Activated effector memory CD4-positive, alpha-beta T cell treated with anti-CD3 and anti-CD28 coated beads, Interleukin-2, amount 50 U/mL, for 16 hours (primary cell): Measurements from ENCODE around the gene DYDC2.
"Not testable (repeated sequence)": the region's sequence is repeated elsewhere in the genome, so short reads cannot be mapped to it uniquely, and the experiment has no call there.

ENCODE experiments used
- DNase-seq: peaks from one replicate; pipeline ENCODE4 v3.0.0-alpha.2; 2020

DYDC2 gene

DNA sequence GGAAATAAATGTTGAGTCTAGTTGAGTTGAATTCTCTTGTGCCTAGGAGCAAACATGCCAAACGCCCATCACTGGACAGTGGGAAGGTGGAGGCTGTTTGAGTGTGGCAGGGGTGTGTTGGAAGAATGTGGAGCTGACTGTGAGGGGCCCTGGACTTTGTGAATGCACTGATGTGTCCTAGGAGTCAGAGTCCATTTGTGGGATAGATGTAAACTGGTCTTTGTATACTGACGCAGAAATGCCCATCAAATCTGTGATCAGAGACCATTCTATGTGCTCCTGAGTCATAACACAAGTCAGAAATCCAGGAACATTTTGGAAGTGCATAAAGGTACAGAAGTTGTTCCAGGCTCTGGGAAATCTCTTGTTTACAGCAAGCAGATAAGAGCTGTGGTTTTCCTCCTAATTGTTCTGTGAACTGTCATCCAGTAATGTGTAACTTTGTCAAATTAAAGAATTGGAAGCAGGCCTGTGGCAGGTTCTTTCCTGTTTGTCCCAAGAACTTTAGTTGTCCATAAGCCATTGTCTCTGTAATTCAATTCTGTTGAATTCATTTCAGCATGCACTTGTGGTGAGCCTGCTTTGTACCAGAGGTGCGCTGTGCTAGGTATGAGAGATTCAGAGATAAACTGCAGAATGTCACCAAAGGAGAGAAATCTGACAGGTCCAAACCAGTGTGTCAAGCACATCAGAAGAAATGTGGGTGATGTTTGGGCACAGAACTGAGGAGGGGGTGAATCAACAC lies 59.3 kb downstream of the DYDC2 start:
- DNase-seq: no peak

DNA sequence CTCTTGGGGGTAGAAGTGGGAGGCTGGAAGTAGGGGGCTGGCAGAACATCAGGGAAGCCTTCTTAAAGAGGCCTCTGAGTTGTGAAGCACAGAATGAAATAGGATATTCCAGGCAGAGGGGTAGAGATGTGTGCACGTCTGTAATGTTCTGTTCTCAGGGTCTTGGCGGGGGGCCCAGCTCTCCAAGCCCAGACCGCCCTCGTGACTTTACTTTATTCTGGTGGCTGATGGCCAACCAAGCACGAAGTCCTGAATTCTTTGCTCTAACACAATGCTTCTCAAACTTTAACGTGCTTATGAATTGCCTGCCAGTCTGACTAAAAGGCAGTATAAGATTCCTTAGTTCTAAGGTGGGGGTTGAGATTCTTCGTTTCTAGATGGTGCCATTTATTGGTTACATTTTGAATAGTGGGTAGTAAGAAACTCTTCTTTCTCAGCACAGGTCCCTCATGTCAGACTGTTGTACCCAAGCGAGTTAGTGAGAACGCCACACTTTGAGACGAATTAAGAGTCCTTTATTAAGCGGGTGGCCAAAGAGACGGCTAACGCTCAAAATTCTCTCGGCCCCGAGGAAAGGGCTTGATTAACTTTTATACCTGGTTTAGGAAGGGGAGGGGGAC lies 60.0 kb downstream of the DYDC2 start:
- DNase-seq: no peak

DNA sequence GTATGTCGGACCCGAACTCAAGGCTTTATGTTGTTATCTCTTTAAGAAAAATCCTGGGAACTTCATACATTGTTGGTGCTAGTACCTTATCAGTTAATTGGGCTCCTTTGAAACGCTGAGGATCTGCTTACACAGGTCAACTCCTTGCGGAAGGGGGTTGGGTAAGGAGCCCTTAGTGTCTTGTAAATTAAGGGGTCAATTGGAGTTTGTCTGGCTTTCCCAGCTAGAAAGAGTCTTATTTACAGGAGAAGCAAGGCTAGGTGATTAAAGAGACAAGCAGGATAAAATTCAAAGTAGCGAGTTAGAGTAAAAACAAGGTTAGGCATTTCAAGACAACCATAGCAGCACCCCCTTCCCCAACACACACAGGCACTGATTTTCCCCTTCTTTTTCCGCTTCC lies 60.7 kb downstream of the DYDC2 start:
- DNase-seq: not testable (repeated sequence)
